HCT116 (cell line): Measurements from ENCODE around the gene MRE11. TPM values are rescaled to one million over a fixed set of nuclear protein-coding genes. Genes with fewer than 3 reads are reported as not detected.

Source experiments
- ATAC-seq: fragments of 200-7000 bp; cut with Tn5 transposase; 2 replicates; pipeline ENCODE4 v1.9.1; 2020; ENCODE audit warnings: mild to moderate bottlenecking, moderate library complexity
- BruUV-seq: library from RNA; stranded (reverse); fragments of 400-500 nt; replicated peaks from 2 replicates; lab custom pipeline; 2021; lab: Mats Ljungman, UMichigan
- CTCF ChIA-PET: fragments of 300-600 bp; sonication (Branson Sonifier 250); formaldehyde crosslinking; loops from one replicate; lab custom pipeline; 2021; ENCODE audit warnings: antibody characterized with exemption; lab: Charles Lee
- POLR2A ChIA-PET: fragments of 300-600, 350-600 bp; sonication (Branson Sonifier 250); formaldehyde crosslinking; loops from one replicate; lab custom pipeline; 2021; ENCODE audit warnings: antibody characterized with exemption; lab: Charles Lee
- RAD21 ChIA-PET, 2 experiments: fragments of 300-600 bp; sonication (Branson Sonifier 250); formaldehyde crosslinking; loops; one replicate each; lab custom pipeline; 2023; ENCODE audit warnings: low total read pairs in 2 of 2; ENCODE audit not compliant: uncharacterized antibody in 2 of 2, unreplicated experiment in 2 of 2, low non-redundant PET in 1 of 2; lab: Charles Lee
- DNase-seq: peaks from one replicate; pipeline ENCODE4 v3.0.0-alpha.2; 2010; ENCODE audit warnings: low read depth, low spot score
- H2AFZ ChIP-seq: fragments of 200-600 bp; shearing (Covaris generic), sonication (generic); 2 replicates; pipeline ENCODE4 v1.6.1; 2017; ENCODE audit warnings: low read depth, mixed run types, mixed read lengths, antibody characterized with exemption, low read length; ENCODE audit not compliant: poor library complexity, severe bottlenecking
- H3K27ac ChIP-seq: 2 replicates; pipeline ENCODE4 v1.5.1; 2012; ENCODE audit warnings: low read depth, low read length
- H3K27me3 ChIP-seq: fragments of 200-600 bp; sonication (generic); 2 replicates; pipeline ENCODE4 v1.6.1; 2016; ENCODE audit warnings: mixed run types, low read length, mixed read lengths; ENCODE audit not compliant: insufficient read depth
- H3K36me3 ChIP-seq, 2 experiments: fragments of 200-500 bp in 1 of 2; fragments of 200-600 bp in 1 of 2; sonication (Bioruptor generic) in 1 of 2; sonication (generic) in 1 of 2; 2 replicates each; pipeline versions ENCODE4 v1.5.1 to v1.6.1; 2014 to 2016; ENCODE audit warnings: low read length in 2 of 2, inconsistent platforms in 1 of 2, mixed read lengths in 1 of 2, mixed run types in 1 of 2; ENCODE audit not compliant: insufficient read depth in 2 of 2, control insufficient read depth in 1 of 2
- H3K4me1 ChIP-seq, 2 experiments: fragments of 200-600 bp in 1 of 2; sonication (generic) in 1 of 2; 2 replicates each; pipeline versions ENCODE4 v1.5.1 to v1.6.1; 2012 to 2017; ENCODE audit warnings: low read length in 2 of 2, inconsistent platforms in 1 of 2, mild to moderate bottlenecking in 1 of 2, mixed read lengths in 1 of 2, mixed run types in 1 of 2, moderate library complexity in 1 of 2; ENCODE audit not compliant: insufficient read depth in 2 of 2, control insufficient read depth in 1 of 2
- H3K4me2 ChIP-seq: fragments of 200-600 bp; sonication (generic); 2 replicates; pipeline ENCODE4 v1.6.1; 2017; ENCODE audit warnings: mixed run types, low read length, mixed read lengths
- H3K4me3 ChIP-seq, 2 experiments: fragments of 200-600 bp in 1 of 2; sonication (generic) in 1 of 2; replicated peaks in 1 of 2; 2 replicates each; pipeline ENCODE4 v1.5.1; 2011 to 2016; ENCODE audit warnings: low read length in 2 of 2, control low read depth in 1 of 2, low read depth in 1 of 2, mild to moderate bottlenecking in 1 of 2, mixed read lengths in 1 of 2, mixed run types in 1 of 2
- H3K79me2 ChIP-seq: fragments of 200-600 bp; sonication (generic); 2 replicates; pipeline ENCODE4 v1.6.1; 2017; ENCODE audit warnings: mild to moderate bottlenecking, mixed run types, low read length, moderate library complexity, mixed read lengths; ENCODE audit not compliant: insufficient read depth
- H3K9ac ChIP-seq: fragments of 200-600 bp; sonication (generic); 2 replicates; pipeline ENCODE4 v1.6.1; 2016; ENCODE audit warnings: low read length, mixed read lengths
- H3K9me2 ChIP-seq: fragments of 200-600 bp; sonication (generic), shearing (Covaris generic); 2 replicates; pipeline ENCODE4 v1.6.1; 2017; ENCODE audit warnings: mixed run types, mild to moderate bottlenecking, moderate library complexity; ENCODE audit not compliant: insufficient read depth
- H3K9me3 ChIP-seq, 2 experiments: fragments of 200-500 bp in 1 of 2; fragments of 200-600 bp in 1 of 2; sonication (Bioruptor generic) in 1 of 2; sonication (generic) in 1 of 2; 2 replicates each; pipeline ENCODE4 v1.6.1; 2014 to 2017; ENCODE audit warnings: low read length in 2 of 2, mixed read lengths in 2 of 2, inconsistent platforms in 1 of 2, low read depth in 1 of 2, mild to moderate bottlenecking in 1 of 2, mixed run types in 1 of 2, moderate library complexity in 1 of 2; ENCODE audit not compliant: control insufficient read depth in 1 of 2, insufficient read depth in 1 of 2
- H4K20me1 ChIP-seq: fragments of 200-600 bp; sonication (generic), shearing (Covaris generic); 2 replicates; pipeline ENCODE4 v1.6.1; 2017; ENCODE audit warnings: mixed run types, mild to moderate bottlenecking, moderate library complexity; ENCODE audit not compliant: insufficient read depth
- CEBPB ChIP-seq: IDR thresholded peaks from 2 replicates; pipeline ENCODE4 v1.6.1; 2012; ENCODE audit warnings: low read depth
- EGR1 ChIP-seq: IDR thresholded peaks from 2 replicates; pipeline ENCODE4 v1.6.1; 2012; ENCODE audit warnings: low read depth
- EZH2 ChIP-seq: fragments of 200-600 bp; sonication (generic); IDR thresholded peaks from 2 replicates; pipeline ENCODE4 v1.6.1; 2017; ENCODE audit warnings: antibody characterized with exemption, mixed run types
- EZH2phosphoT487 ChIP-seq: fragments of 200-600 bp; IDR thresholded peaks from 2 replicates; pipeline ENCODE4 v1.6.1; 2018; ENCODE audit warnings: antibody characterized with exemption, borderline replicate concordance
- JUND ChIP-seq: IDR thresholded peaks from 2 replicates; pipeline ENCODE4 v1.6.1; 2012
- RAD21 ChIP-seq: IDR thresholded peaks from 2 replicates; pipeline ENCODE4 v1.6.1; 2012; ENCODE audit warnings: low read depth, mild to moderate bottlenecking
- REST ChIP-seq: IDR thresholded peaks from 2 replicates; pipeline ENCODE4 v1.6.1; 2012; ENCODE audit warnings: low read depth
- TCF7L2 ChIP-seq: IDR thresholded peaks from 2 replicates; pipeline ENCODE4 v1.7.0; 2011; ENCODE audit warnings: borderline replicate concordance, inconsistent platforms; ENCODE audit not compliant: insufficient read depth, insufficient read length; ENCODE audit errors: extremely low read depth
- YY1 ChIP-seq: IDR thresholded peaks from 2 replicates; pipeline ENCODE4 v1.6.1; 2011; ENCODE audit warnings: low read length, low read depth, moderate library complexity, mild to moderate bottlenecking; ENCODE audit not compliant: insufficient replicate concordance; ENCODE audit errors: extremely low read depth
- ZNF274 ChIP-seq: fragments of 200-500 bp; sonication (Bioruptor generic); IDR thresholded peaks from 2 replicates; pipeline ENCODE4 v1.6.1; 2014; ENCODE audit warnings: mild to moderate bottlenecking, low read depth, low read length, inconsistent platforms
- intact Hi-C: fragments of 100-400 bp; cut with micrococcal nuclease; formaldehyde crosslinking; loops from 2 replicates; pipeline ENCODE4 v1.10.0; 2022
- total RNA-seq: library from RNA; stranded (reverse); gene quantifications from one replicate; pipeline ENCODE4 v1.2.1, GENCODE V29; 2021; ENCODE audit not compliant: unreplicated experiment
- TF ChIP-seq, protein P1 (sequence below): IDR thresholded peaks from 2 replicates; pipeline ENCODE4 v1.6.1; 2012
- TF ChIP-seq, protein P2 (sequence below), 3 experiments: fragments of 200-600 bp in 1 of 3; sonication (generic) in 1 of 3; IDR thresholded peaks in 2 of 3; conservative IDR thresholded peaks in 1 of 3; 2 replicates each; pipeline ENCODE4 v1.5.1; 2012 to 2017; ENCODE audit warnings: low read depth in 2 of 3, low read length in 2 of 3, antibody characterized with exemption in 1 of 3, borderline replicate concordance in 1 of 3, control low read depth in 1 of 3, mild to moderate bottlenecking in 1 of 3, mixed read lengths in 1 of 3, mixed run types in 1 of 3, moderate library complexity in 1 of 3; ENCODE audit not compliant: insufficient read depth in 1 of 3

Gene MRE11
- total RNA-seq, 1 experiment from 2014 or later, result 20.6 TPM

- TF ChIP-seq, protein P1, sequence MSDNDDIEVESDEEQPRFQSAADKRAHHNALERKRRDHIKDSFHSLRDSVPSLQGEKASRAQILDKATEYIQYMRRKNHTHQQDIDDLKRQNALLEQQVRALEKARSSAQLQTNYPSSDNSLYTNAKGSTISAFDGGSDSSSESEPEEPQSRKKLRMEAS, result no peak
- TF ChIP-seq CEBPB (no peak), EZH2 (no peak), ZNF274 (no peak), TCF7L2 (no peak)
Measured at GRCh38 chr11:94452988-94453387, 40.7 kb downstream of the MRE11 start (continued).

DNA sequence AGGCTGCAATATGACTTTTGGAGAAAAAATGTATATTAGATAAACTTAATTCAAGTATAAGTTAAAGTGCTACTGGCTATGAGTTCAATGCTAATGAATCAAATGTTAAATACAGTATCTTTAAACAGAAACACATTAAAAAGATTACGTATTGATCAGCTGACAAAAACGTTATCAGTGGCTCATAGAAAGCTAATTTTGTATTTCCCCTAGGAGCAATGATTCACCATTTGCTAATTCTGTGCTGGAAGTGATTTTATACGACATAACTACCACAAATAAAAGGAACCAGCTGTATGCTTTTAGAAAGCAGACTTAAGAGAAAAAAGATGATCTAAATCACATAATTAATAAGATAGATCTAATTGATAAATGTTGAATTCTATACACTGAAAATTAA is 43.6 kb downstream of the MRE11 start:
- ATAC-seq (no peak), DNase-seq (no peak)
- no TSS peak for BruUV-seq
- H3K9me3 ChIP-seq, result no peaks in the 10 kb centered on the region
- CTCF ChIA-PET, result no interaction called here
- H3K9ac ChIP-seq, result no peak overlapping the region
- H3K4me2 ChIP-seq, result no peak overlapping the region
- TF ChIP-seq, protein P2, sequence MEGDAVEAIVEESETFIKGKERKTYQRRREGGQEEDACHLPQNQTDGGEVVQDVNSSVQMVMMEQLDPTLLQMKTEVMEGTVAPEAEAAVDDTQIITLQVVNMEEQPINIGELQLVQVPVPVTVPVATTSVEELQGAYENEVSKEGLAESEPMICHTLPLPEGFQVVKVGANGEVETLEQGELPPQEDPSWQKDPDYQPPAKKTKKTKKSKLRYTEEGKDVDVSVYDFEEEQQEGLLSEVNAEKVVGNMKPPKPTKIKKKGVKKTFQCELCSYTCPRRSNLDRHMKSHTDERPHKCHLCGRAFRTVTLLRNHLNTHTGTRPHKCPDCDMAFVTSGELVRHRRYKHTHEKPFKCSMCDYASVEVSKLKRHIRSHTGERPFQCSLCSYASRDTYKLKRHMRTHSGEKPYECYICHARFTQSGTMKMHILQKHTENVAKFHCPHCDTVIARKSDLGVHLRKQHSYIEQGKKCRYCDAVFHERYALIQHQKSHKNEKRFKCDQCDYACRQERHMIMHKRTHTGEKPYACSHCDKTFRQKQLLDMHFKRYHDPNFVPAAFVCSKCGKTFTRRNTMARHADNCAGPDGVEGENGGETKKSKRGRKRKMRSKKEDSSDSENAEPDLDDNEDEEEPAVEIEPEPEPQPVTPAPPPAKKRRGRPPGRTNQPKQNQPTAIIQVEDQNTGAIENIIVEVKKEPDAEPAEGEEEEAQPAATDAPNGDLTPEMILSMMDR (IDR thresholded peaks at IDR 0.05 in 2 of 3, conservative IDR thresholded peaks at IDR 0.05 in 1 of 3; ENCODE audit: borderline replicate concordance in 1 of 3, insufficient read depth in 1 of 3, low read depth in 2 of 3, low read length in 2 of 3), result no peak
- TF ChIP-seq EZH2 (no peak), EGR1 (no peak), YY1 (no peak), RAD21 (no peak), TCF7L2 (no peak), ZNF274 (no peak), EZH2phosphoT487 (no peak), JUND (no peak), REST (no peak)
- no peak overlapping the region for H2AFZ ChIP-seq
- POLR2A ChIA-PET, result no interaction called here
- no peaks in the 10 kb centered on the region for H3K79me2 ChIP-seq
- no peaks in the 10 kb centered on the region for H4K20me1 ChIP-seq
- H3K9me2 ChIP-seq, result no peaks in the 10 kb centered on the region
- no peak overlapping the region for H3K27ac ChIP-seq
- H3K36me3 ChIP-seq, result peaks cover 5 to 7% of the 10 kb centered on the region in 2 experiments; a peak in 1 of 4 replicates
- H3K4me1 ChIP-seq, result no peaks in the 10 kb centered on the region
- no peaks in the 10 kb centered on the region for H3K27me3 ChIP-seq
- H3K4me3 ChIP-seq, result no peak overlapping the region
- intact Hi-C loops, result no loop called here
- RAD21 ChIA-PET, result no interaction called here
